Adrenal gland (tissue), 5 donors: ENCODE data around the gene FGF3.

Experiments used
- POLR2A ChIP-seq, 2 donors: fragments of 450-650 bp; IDR thresholded peaks; one replicate each; pipeline ENCODE4 v1.6.1; 2017; ENCODE audit warnings: antibody characterized with exemption in 2 of 2, mild to moderate bottlenecking in 2 of 2, moderate library complexity in 1 of 2
- TF ChIP-seq, protein P1 (sequence below), 6 experiments: fragments of 450-650 bp in 4 of 6; fragments of 200-600 bp in 2 of 6; sonication (generic) in 1 of 6; IDR thresholded peaks; 1 replicate in 5 of 6; 2 replicates in 1 of 6; pipeline versions ENCODE4 v1.5.1 to v1.8.0; 2016 to 2021; ENCODE audit warnings: antibody characterized with exemption in 6 of 6, mild to moderate bottlenecking in 2 of 6, moderate library complexity in 1 of 6
- donor health status: DM: no; HTN: no; CAD: no.

DNA sequence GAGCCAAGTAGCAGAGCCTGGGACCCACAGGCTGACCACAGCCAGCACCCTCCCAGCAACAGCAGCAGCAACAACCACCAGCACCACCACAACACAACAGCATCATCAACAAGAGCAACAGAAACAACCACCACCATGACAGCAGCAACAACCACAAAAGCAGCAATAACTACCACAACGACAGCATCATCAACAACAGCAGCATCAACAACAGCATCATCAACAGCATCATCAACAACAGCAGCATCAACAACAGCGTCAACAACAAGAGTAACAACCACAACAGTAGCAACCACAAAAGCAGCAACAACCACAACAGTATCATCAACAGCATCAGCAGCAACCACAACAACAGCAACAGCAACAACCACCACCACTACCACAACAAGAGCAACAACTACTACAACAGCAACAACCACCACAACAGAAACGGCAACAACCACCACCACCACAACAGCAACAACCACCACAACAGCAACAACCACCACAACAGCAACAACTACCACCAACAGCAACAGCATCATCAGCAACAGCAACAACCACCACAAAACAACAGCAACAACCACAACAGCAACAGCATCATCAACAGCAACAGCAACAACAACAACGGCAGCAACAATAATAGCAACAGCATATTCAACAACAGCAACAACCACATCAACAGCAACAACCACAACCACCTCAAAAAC lies 22.1 kb upstream of the FGF3 start:
- TF ChIP-seq, protein P1, sequence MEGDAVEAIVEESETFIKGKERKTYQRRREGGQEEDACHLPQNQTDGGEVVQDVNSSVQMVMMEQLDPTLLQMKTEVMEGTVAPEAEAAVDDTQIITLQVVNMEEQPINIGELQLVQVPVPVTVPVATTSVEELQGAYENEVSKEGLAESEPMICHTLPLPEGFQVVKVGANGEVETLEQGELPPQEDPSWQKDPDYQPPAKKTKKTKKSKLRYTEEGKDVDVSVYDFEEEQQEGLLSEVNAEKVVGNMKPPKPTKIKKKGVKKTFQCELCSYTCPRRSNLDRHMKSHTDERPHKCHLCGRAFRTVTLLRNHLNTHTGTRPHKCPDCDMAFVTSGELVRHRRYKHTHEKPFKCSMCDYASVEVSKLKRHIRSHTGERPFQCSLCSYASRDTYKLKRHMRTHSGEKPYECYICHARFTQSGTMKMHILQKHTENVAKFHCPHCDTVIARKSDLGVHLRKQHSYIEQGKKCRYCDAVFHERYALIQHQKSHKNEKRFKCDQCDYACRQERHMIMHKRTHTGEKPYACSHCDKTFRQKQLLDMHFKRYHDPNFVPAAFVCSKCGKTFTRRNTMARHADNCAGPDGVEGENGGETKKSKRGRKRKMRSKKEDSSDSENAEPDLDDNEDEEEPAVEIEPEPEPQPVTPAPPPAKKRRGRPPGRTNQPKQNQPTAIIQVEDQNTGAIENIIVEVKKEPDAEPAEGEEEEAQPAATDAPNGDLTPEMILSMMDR (IDR thresholded peaks at IDR 0.05): no peak
- no peak for TF ChIP-seq POLR2A (IDR thresholded peaks at IDR 0.05)
